ENCODE data around the gene TMEM221.

The TMEM221 gene

GRCh38 chr19:17398902-17399527 is 49.5 kb downstream of the TMEM221 start:
- no peak for DNase-seq
- no peaks in the 10 kb centered on the region for H3K27me3 ChIP-seq (ENCODE audit: insufficient read depth, low read length, poor library complexity)
- no peaks in the 10 kb centered on the region for H3K9me3 ChIP-seq (ENCODE audit: insufficient read depth, low read length, severe bottlenecking)
- H3K4me1 ChIP-seq (ENCODE audit: insufficient read depth, low read length): peaks cover 13% of the 10 kb centered on the region
- H3K27ac ChIP-seq (ENCODE audit: low read length): no peak overlapping the region
- TF ChIP-seq EZH2 (IDR thresholded peaks at IDR 0.05; ENCODE audit: borderline replicate concordance, low read depth, low read length, severe bottlenecking): no peak
- no peak for TF ChIP-seq CTCF (IDR thresholded peaks at IDR 0.05; ENCODE audit: borderline replicate concordance, extremely low read depth, low read length, poor library complexity, severe bottlenecking)
- ATAC-seq (ENCODE audit: insufficient read depth, low read depth): no peak
- peaks cover 14% of the 10 kb centered on the region for H3K36me3 ChIP-seq (ENCODE audit: insufficient read depth, low read length)
- H2AFZ ChIP-seq (ENCODE audit: low read depth, low read length): no peak overlapping the region
- no peak overlapping the region for H3K4me3 ChIP-seq (ENCODE audit: low read depth in 1 of 2, low read length in 2 of 2)
- peaks cover 3% of the 10 kb centered on the region for H3K79me2 ChIP-seq (ENCODE audit: insufficient read depth, low read length)
- no peaks in the 10 kb centered on the region for H4K20me1 ChIP-seq (ENCODE audit: insufficient read depth, low read length)
- H3K4me2 ChIP-seq (ENCODE audit: insufficient read depth, low read length): no peak overlapping the region
- H3K9ac ChIP-seq (ENCODE audit: low read depth, low read length): no peak overlapping the region

GRCh38 chr19:17394891-17395415 is 53.5 kb downstream of the TMEM221 start:
- Histone ChIP-seq H3K79me2 (ENCODE audit: insufficient read depth, low read length) (no peaks in the 10 kb centered on the region), H2AFZ (ENCODE audit: low read depth, low read length) (peak overlapping the region; percentile 23), H3K27ac (ENCODE audit: low read length) (peak overlapping the region; percentile 58), H3K4me2 (ENCODE audit: insufficient read depth, low read length) (peak overlapping the region; percentile 54), H3K36me3 (ENCODE audit: insufficient read depth, low read length) (no peaks in the 10 kb centered on the region), H3K9ac (ENCODE audit: low read depth, low read length) (peak overlapping the region; percentile 22; the same call in 1 of the 2 replicates), H4K20me1 (ENCODE audit: insufficient read depth, low read length) (no peaks in the 10 kb centered on the region), H3K4me1 (ENCODE audit: insufficient read depth, low read length) (peaks cover 23% of the 10 kb centered on the region), H3K27me3 (ENCODE audit: insufficient read depth, low read length, poor library complexity) (peaks cover 3% of the 10 kb centered on the region), H3K9me3 (ENCODE audit: insufficient read depth, low read length, severe bottlenecking) (no peaks in the 10 kb centered on the region), H3K4me3 (ENCODE audit: low read depth in 1 of 2, low read length in 2 of 2) (peak overlapping the region in 1 of 2 experiments; percentile 42; a peak in 2 of 4 replicates)
- DNase-seq (peak; percentile 74), ATAC-seq (ENCODE audit: insufficient read depth, low read depth) (peak; percentile 51)
- no peak for TF ChIP-seq EZH2 (IDR thresholded peaks at IDR 0.05; ENCODE audit: borderline replicate concordance, low read depth, low read length, severe bottlenecking)
- peak; percentile 88 for TF ChIP-seq CTCF (IDR thresholded peaks at IDR 0.05; ENCODE audit: borderline replicate concordance, extremely low read depth, low read length, poor library complexity, severe bottlenecking)

- H3K4me2 ChIP-seq (ENCODE audit: insufficient read depth, low read length): peak within 1 kb of the TSS; percentile 54; the same call in 1 of the 2 replicates
- TF ChIP-seq CTCF (IDR thresholded peaks at IDR 0.05; ENCODE audit: borderline replicate concordance, extremely low read depth, low read length, poor library complexity, severe bottlenecking) (no peak), EZH2 (IDR thresholded peaks at IDR 0.05; ENCODE audit: borderline replicate concordance, low read depth, low read length, severe bottlenecking) (no peak)
- H2AFZ ChIP-seq (ENCODE audit: low read depth, low read length): no peak within 1 kb of the TSS
- no peak for DNase-seq
- no peaks in the 10 kb centered on the region for H3K9me3 ChIP-seq (ENCODE audit: insufficient read depth, low read length, severe bottlenecking)
- no peak for ATAC-seq (ENCODE audit: insufficient read depth, low read depth)
- H3K4me1 ChIP-seq (ENCODE audit: insufficient read depth, low read length): peaks cover 23% of the 10 kb centered on the region
- peaks cover 3% of the 10 kb centered on the region for H3K27me3 ChIP-seq (ENCODE audit: insufficient read depth, low read length, poor library complexity)
- H3K4me3 ChIP-seq (ENCODE audit: low read depth in 1 of 2, low read length in 2 of 2): peak within 1 kb of the TSS in 1 of 2 experiments; percentile 42; a peak in 2 of 4 replicates
- H3K9ac ChIP-seq (ENCODE audit: low read depth, low read length): no peak within 1 kb of the TSS
- H4K20me1 ChIP-seq (ENCODE audit: insufficient read depth, low read length): no peaks in the 10 kb centered on the region
- no peak within 1 kb of the TSS for H3K27ac ChIP-seq (ENCODE audit: low read length)
- H3K36me3 ChIP-seq (ENCODE audit: insufficient read depth, low read length): no peaks in the 10 kb centered on the region
- H3K79me2 ChIP-seq (ENCODE audit: insufficient read depth, low read length): no peaks in the 10 kb centered on the region
Measured at GRCh38 chr19:17393914-17394313, 54.6 kb downstream of the TMEM221 start, which contains the start of gene CCDC194. Gene CCDC194 (minus strand): TSS chr19:17394196. CDS start chr19:17394158, 38 bp downstream.

All from DND-41 (cell line).